AML-193 (cell line): Measurements from ENCODE around the gene DCDC1.

Experiments
- DNase-seq, 2 experiments: peaks; one replicate each; lab custom pipeline; 2025; lab: John Stamatoyannopoulos, UW

Gene DCDC1

GRCh38 chr11:30832831-30833230, 536.7 kb downstream of the DCDC1 start:
- DNase-seq, result no peak

DNA sequence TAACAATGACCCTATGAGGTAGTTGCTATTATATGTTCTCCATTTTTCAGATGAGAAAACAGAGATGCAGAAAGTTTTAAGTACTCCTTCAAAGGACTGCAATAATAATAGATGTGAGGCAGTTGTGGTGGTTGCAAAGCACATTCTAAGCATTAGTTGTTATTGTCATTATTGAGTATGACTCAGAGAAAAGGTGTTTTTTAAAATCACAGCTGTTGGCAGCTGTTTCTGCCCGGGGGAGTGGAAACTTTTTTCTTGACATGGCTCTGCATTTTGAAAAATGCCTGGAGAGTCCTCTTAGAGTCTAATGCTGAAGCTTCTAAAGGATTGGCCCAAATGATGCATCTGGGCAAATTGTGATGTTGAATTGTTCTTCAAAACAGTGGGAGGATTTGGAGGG, 538.9 kb downstream of the DCDC1 start:
- DNase-seq, result no peak

DNA sequence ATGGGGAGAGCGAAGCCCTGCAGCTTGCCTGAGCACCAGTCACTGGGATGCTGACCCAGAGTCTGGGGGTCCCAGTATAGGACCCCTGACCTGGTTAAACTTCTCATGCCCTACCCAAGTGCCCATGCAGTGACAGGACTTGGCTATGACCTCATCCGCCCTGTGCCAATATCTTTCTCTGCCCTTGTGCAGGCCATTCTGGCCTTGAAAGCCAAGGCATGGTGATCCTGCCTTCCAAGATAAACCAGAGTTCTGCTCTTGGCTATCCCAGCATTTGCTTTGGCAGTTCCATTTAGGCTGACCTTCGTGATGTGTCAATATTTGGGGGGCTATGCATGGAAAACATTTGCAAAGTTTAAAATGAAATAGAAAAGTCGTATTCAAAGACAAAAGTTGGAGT, 542.6 kb downstream of the DCDC1 start:
- no peak for DNase-seq

- DNase-seq, result no peak
These were observed 543.8 kb downstream of the DCDC1 start for GRCh38 chr11:30825723-30826122.

DNA sequence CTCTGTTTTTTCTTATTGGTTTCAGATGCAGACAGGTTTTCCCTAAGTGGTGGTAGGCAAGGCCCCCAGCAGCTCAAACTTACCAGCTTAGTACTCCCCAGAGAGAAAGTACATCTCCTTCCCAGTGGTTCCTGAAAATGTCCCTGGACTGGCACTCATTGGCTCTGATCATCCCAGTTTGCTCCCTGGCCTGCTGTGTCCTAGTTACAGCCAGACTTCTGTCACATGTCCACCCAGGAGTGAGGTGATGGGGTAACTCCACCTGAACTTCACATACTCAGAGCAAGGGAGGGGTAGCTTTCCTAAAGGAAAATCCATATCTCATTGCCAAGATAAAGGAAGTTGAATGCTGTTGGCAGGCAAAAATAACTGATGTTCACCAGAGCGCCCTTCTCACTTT, 546.4 kb downstream of the DCDC1 start:
- DNase-seq, result no peak

DNA sequence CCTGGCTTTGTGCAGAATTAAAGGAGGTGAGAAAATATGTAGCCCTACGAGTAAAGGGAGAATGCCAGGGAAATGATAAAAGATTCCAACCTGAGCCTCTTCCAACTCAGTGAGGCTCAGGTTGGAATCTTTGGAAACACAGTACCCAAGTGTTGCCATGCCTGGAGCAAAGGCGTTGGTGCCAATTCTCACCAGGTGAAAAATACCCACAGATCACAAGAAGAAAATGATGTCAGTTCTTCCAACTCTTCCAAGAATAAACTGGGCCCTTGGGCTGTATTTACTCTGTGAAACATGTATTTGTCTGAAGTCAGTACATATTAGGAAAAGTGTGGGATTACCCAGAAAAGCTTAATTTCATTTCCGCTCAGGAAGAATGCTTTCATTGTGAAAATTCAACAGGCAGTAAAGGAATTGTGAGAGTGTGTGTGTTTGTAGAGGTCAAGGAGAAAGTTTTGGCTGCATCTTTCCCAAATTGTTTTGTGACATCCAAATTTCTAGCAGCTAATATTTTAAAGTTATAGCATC, 548.0 kb downstream of the DCDC1 start:
- DNase-seq, result no peak

DNA sequence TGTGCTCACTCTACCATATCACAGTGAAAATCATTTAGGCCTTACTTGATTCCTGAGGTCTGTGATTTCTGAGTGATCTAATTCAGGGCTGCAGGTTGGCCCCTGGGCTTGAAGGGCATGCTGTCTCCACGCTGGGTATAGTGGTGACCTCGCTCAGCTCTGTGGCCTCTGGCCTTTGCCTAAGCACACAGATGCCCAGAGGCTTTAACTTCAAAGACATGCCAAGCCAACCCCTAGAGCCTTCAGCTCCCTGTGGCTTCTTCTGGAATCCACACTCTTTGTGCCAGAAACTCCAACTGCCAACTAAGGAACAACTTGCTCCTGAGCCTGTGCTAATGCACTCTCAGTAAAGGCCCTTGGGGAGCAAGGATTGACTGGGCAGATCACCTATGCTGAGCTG, 550.8 kb downstream of the DCDC1 start:
- no peak for DNase-seq

DNA sequence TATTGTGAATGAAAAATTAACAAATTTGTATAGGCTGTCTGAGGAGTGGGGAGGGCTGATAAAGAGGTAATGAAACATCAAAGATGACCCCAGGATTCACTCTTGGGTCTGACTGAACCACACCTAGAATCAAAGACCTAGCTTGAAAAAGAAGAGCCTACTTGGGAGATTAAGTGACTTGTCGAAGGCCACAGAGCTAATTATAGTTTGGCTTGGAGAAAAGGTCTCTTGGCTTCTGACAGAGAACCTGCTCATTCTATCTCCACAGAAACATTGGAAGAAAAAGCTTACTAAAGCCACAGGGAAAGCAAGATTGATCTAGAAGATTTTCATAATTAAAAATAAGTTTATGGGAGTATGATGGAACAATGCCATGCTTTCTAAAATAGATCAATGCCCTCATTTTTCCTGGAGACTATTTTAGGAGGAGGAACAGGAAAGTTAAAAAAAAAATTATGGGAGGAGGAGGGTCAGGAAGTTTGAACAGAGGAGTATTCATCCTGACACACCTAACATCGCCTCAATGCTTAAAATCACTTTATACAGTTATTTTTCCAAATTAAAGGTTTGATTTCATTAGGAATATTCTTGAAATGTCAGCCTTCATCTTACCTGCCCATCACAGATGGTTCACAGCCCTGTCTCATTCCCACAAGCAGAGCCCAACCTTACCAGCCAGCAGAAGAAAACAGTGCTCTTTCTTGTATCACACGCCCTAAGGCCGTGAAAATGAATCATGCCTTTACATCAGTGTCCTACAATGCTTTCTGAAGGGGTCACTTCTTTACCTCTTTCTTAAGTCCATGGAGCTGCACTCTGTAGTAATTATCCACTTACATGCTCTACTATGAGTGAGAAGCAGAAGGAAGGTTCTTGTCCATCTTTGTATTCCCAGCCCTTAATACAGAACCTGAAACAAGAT, 552.3 kb downstream of the DCDC1 start:
- no peak for DNase-seq

DNA sequence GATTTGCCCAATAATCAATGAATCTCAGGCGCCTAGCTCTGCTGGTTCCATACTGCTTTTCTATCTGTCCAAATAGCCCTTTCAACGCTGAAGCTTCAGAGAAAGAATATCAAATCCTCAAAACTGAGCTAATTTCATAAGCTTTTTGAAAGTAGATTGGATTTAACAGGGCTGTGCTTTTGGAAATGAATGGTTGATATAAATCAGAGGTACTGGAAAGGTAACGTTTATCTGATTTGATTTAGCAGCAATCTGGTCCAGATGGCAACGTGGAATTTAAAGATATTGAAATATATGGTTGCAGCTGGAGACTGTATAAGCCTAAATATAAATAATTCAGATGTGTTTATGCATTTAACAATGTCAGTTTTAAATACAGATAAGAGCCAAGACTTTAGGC, 553.9 kb downstream of the DCDC1 start:
- DNase-seq, result no peak

DNA sequence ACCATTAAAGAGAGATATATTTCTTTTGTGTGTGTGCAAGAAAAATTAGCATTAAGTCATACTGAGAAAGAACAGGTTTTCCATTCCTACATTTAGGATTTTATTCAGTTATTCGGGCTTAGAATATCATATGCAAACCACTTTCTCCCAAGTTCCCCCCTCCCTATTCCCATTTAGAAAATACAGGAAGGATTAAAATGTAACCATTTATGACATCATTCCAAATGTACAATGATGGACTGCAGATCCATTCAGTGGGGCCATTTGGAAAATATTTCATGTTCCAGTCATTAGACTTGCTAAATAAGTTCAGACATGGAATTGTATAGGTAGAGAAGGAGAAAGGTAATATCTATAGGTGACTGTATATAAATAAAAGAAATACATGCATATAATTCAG, 554.8 kb downstream of the DCDC1 start:
- DNase-seq, result no peak
